ENCODE data around the gene RAB11FIP4. TPM values are rescaled to one million over a fixed set of nuclear protein-coding genes. Genes with fewer than 3 reads are reported as not detected.

The RAB11FIP4 gene
- total RNA-seq, 4 donors from 2014 or later: 0.33 to 2.0 (median 1.2) TPM

GRCh38 chr17:31556969-31557645, 165.6 kb downstream of the RAB11FIP4 start:
- TF ChIP-seq, protein P1, sequence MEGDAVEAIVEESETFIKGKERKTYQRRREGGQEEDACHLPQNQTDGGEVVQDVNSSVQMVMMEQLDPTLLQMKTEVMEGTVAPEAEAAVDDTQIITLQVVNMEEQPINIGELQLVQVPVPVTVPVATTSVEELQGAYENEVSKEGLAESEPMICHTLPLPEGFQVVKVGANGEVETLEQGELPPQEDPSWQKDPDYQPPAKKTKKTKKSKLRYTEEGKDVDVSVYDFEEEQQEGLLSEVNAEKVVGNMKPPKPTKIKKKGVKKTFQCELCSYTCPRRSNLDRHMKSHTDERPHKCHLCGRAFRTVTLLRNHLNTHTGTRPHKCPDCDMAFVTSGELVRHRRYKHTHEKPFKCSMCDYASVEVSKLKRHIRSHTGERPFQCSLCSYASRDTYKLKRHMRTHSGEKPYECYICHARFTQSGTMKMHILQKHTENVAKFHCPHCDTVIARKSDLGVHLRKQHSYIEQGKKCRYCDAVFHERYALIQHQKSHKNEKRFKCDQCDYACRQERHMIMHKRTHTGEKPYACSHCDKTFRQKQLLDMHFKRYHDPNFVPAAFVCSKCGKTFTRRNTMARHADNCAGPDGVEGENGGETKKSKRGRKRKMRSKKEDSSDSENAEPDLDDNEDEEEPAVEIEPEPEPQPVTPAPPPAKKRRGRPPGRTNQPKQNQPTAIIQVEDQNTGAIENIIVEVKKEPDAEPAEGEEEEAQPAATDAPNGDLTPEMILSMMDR (IDR thresholded peaks at IDR 0.05; ENCODE audit: low read depth): no peak

GRCh38 chr17:31558748-31559583, 167.5 kb downstream of the RAB11FIP4 start:
- TF ChIP-seq, protein P1 (IDR thresholded peaks at IDR 0.05; ENCODE audit: low read depth): no peak

GRCh38 chr17:31559584-31560501, 168.4 kb downstream of the RAB11FIP4 start:
- TF ChIP-seq, protein P1 (IDR thresholded peaks at IDR 0.05; ENCODE audit: low read depth): no peak

DNA sequence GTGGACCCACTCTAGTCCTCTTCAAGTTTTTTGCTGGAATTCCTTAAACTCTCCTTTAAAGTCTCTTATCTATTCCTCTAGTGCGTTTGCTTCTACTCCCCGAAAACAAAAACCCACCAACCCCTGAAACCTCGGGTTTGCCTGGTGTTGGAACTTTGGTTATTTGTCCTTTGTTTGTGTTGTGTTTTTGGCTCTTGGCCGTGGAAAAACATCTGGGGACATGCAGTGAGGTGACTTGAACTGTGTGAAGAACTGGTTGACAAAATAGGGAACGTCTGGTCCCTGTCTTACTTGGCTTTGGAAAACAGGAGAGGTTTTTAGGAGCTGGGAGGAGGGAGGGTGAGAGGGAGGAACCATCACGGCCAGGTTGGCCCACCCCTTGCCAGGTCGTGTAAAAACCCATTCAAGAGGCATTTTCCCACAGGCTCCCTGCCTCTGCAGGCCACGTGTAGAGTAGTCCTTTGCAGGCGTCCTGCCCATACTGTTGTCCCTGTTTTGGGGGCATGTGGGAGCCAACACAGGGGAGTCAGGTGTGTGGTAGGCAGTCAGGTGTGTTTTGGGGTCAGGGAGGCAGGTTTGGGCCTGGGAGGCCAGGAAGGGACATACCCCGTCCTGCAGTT, 169.3 kb downstream of the RAB11FIP4 start:
- TF ChIP-seq, protein P1 (IDR thresholded peaks at IDR 0.05; ENCODE audit: low read depth): no peak

DNA sequence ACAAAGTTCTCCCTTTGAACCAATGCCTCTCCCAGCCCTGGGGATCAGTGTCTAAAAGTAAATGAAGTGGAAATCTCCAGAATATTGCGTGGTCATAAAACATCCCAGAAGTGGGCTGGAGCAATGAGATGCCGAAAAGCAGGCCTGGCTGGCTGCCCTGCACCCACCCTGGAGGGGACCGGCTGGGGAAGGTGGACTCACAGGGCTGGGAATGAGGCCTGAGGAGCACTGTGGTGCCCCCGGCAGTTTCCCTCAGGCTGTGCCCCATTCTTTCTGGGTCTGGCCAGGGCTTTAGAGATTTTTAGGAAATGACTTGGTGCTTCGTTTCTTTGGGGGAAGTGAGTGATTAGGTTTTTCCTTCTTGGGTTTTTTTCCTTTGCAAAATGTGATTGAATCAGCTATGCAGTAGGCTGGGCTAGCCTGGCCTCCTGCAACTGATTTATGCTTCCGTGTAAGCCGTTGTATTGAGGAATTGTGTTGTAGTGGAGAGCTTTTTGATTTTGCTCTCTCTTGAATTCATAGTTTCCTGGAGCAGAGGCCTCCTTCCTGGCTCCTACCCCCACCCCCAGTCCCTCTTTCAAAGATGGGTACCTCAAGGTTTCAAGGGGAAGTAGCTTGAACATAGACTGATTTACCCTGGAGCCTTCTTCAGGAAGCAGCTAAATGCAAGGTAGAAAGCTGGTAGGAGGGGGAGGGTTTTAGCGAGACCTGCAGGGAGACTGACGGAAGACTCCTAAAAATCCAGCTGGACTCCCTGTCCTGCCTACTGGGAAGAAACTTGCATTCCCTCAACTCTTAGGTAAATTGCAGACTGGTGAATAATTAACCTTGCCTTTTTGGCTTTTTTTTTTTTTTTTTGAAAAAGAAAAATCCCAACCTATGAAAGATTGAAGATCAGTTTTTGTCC, 170.2 kb downstream of the RAB11FIP4 start:
- TF ChIP-seq, protein P1 (IDR thresholded peaks at IDR 0.05; ENCODE audit: low read depth): no peak

DNA sequence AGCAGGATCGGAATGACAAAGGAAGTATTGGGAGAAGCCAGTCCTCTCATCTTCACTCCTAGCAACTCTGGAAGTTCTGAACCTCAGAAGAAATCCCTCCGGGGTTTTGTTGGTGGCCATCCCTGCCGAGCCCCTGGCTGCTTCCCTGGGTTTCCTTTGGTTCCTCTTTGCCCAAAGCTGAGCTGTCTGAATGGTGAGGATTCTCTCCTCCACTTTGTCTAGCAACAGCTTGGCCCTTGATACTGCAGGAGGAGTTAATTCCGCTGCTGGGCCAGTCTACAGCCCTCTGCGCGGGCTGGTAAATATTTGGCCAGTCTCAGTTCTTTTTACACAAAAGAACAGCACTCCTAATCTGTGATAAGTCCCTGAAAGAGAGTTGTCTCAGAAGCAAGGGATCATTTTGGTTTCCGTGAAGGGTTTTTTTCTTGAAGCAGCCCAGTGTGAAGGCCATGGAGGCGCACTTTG, 170.9 kb downstream of the RAB11FIP4 start:
- TF ChIP-seq, protein P1 (IDR thresholded peaks at IDR 0.05; ENCODE audit: low read depth): no peak

Measured in subcutaneous adipose tissue (tissue), 4 donors.